OCI-LY1 (cell line): ENCODE data around the gene KCNF1.

ENCODE experiments used
- EZH2 ChIP-seq: fragments of 200-600 bp; sonication (generic), shearing (Covaris generic); IDR thresholded peaks from 2 replicates; pipeline ENCODE4 v1.8.0; 2017; ENCODE audit warnings: borderline replicate concordance, mixed run types, mild to moderate bottlenecking, antibody characterized with exemption, low read length, moderate library complexity, mixed read lengths
- TF ChIP-seq, protein P1 (sequence below): fragments of 200-600 bp; sonication (generic), shearing (Covaris generic); IDR thresholded peaks from 2 replicates; pipeline ENCODE4 v1.5.1; 2017; ENCODE audit warnings: mild to moderate bottlenecking, antibody characterized with exemption, low read length, moderate library complexity, mixed read lengths

DNA sequence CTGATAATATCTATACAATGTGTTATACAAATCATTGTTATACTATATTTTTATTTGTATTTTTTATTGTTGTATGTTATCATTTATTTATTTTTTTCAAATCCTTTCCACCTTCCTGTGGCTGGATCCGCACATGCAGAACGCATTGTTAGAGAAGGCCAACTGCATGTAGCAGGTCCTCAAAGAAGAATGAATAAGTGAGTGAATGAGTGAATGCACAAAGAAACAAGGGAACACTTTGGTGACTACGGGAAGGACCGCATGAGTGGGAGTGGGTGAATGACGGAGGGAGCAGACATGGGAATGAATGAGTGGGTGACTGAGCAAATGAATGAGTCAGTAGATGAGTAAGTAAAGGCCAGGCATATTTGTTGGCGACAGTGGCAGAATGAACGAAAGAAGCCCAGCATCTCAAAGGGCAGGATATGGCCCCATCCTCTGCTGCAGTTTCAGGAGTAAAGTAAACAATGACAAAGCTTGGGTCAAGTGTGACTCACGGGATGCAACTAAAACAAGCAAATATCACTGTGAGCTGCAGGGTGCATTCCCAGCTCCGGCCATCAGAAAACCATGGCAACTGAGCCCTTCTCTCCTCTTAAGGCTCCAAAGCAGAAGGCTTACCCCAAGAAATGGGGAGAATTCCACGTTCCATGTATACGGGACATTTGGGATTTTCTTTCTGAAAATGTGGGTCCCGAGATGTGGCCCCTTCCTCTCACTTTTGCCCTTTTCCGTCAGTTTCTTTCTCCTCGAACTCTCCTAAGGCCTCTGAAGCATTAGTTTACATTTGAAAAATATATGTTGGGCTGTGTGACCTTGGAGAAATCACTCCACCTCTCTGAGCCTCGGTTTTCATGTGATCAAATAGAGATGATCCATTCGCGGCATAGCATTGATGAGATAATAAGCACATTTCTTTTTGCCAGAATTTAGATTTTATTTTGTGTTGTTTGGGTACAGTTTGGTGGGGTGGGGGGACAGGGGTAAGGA is 24.5 kb downstream of the KCNF1 start:
- TF ChIP-seq, protein P1, sequence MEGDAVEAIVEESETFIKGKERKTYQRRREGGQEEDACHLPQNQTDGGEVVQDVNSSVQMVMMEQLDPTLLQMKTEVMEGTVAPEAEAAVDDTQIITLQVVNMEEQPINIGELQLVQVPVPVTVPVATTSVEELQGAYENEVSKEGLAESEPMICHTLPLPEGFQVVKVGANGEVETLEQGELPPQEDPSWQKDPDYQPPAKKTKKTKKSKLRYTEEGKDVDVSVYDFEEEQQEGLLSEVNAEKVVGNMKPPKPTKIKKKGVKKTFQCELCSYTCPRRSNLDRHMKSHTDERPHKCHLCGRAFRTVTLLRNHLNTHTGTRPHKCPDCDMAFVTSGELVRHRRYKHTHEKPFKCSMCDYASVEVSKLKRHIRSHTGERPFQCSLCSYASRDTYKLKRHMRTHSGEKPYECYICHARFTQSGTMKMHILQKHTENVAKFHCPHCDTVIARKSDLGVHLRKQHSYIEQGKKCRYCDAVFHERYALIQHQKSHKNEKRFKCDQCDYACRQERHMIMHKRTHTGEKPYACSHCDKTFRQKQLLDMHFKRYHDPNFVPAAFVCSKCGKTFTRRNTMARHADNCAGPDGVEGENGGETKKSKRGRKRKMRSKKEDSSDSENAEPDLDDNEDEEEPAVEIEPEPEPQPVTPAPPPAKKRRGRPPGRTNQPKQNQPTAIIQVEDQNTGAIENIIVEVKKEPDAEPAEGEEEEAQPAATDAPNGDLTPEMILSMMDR = no peak
- no peak for TF ChIP-seq EZH2
